ENCODE results near the gene HVCN1. TPM values are rescaled to one million over a fixed set of nuclear protein-coding genes. Genes with fewer than 3 reads are reported as not detected.

The HVCN1 gene
- total RNA-seq, 4 donors from 2014 or later: 4.4 to 6.9 (median 4.5) TPM

GRCh38 chr12:110638796-110639195 is 50.1 kb downstream of the HVCN1 start:
- H3K27ac ChIP-seq: no peak overlapping the region

GRCh38 chr12:110637869-110638441 is 51.0 kb downstream of the HVCN1 start:
- no peaks in the 10 kb centered on the region for H3K9me3 ChIP-seq
- peaks cover 3 to 5% of the 10 kb centered on the region in 2 donors for H3K36me3 ChIP-seq
- intact Hi-C loops (cut with DNase I): no loop called here
- no peak for DNase-seq
- no peaks in the 10 kb centered on the region for H3K27me3 ChIP-seq
- 70 to 87% methylated on average over 3 of the region's 3 CpGs for WGBS, 2 donors
- H3K4me3 ChIP-seq (replicated peaks in 1 of 3): no peak overlapping the region
- TF ChIP-seq POLR2A (IDR thresholded peaks at IDR 0.05) (no peak), CTCF (IDR thresholded peaks at IDR 0.05) (no peak)
- H3K4me1 ChIP-seq: no peaks in the 10 kb centered on the region
- no peak overlapping the region for H3K27ac ChIP-seq

More at GRCh38 chr12:110638796-110639195, 50.1 kb downstream of the HVCN1 start:
- Histone ChIP-seq H3K27me3 (no peaks in the 10 kb centered on the region), H3K36me3 (no peaks in the 10 kb centered on the region), H3K4me3 (replicated peaks in 1 of 3) (no peak overlapping the region), H3K4me1 (no peaks in the 10 kb centered on the region), H3K9me3 (no peaks in the 10 kb centered on the region)
- intact Hi-C loops (cut with DNase I): no loop called here
- 93 to 94% methylated on average over 5 of the region's 5 CpGs for WGBS, 2 donors
- no peak for DNase-seq
- TF ChIP-seq POLR2A (IDR thresholded peaks at IDR 0.05) (no peak), CTCF (IDR thresholded peaks at IDR 0.05) (no peak)

GRCh38 chr12:110636516-110636915 is 52.4 kb downstream of the HVCN1 start:
- 83 to 93% methylated on average over 5 of the region's 5 CpGs for WGBS, 2 donors
- no peak overlapping the region for H3K27ac ChIP-seq
- TF ChIP-seq CTCF (IDR thresholded peaks at IDR 0.05) (no peak), POLR2A (IDR thresholded peaks at IDR 0.05) (no peak)
- H3K27me3 ChIP-seq: no peaks in the 10 kb centered on the region
- no peak overlapping the region for H3K4me3 ChIP-seq (replicated peaks in 1 of 3)
- H3K9me3 ChIP-seq: no peaks in the 10 kb centered on the region
- no peaks in the 10 kb centered on the region for H3K4me1 ChIP-seq
- DNase-seq: no peak
- H3K36me3 ChIP-seq: peaks cover 4 to 9% of the 10 kb centered on the region in 2 donors
- intact Hi-C loops (cut with DNase I): no loop called here

GRCh38 chr12:110635055-110635454 is 53.9 kb downstream of the HVCN1 start:
- H3K4me3 ChIP-seq (replicated peaks in 1 of 3): no peak overlapping the region
- intact Hi-C loops (cut with DNase I): no loop called here
- no peaks in the 10 kb centered on the region for H3K9me3 ChIP-seq
- H3K27ac ChIP-seq: no peak overlapping the region
- no peak for DNase-seq
- no peak for TF ChIP-seq POLR2A (IDR thresholded peaks at IDR 0.05)
- no peak for TF ChIP-seq CTCF (IDR thresholded peaks at IDR 0.05)
- peaks cover 4 to 9% of the 10 kb centered on the region in 2 donors for H3K36me3 ChIP-seq
- H3K27me3 ChIP-seq: no peaks in the 10 kb centered on the region
- no peaks in the 10 kb centered on the region for H3K4me1 ChIP-seq

GRCh38 chr12:110627500-110628195 is 61.3 kb downstream of the HVCN1 start:
- TF ChIP-seq CTCF (IDR thresholded peaks at IDR 0.05) (no peak), POLR2A (IDR thresholded peaks at IDR 0.05) (no peak)
- Histone ChIP-seq H3K27me3 (no peaks in the 10 kb centered on the region), H3K9me3 (no peaks in the 10 kb centered on the region), H3K36me3 (peaks cover 0 to 14% of the 10 kb centered on the region in 2 donors), H3K4me1 (no peaks in the 10 kb centered on the region), H3K27ac (no peak overlapping the region), H3K4me3 (replicated peaks in 1 of 3) (no peak overlapping the region)
- DNase-seq: no peak
- WGBS, 2 donors: 90 to 92% methylated on average over 8 of the region's 8 CpGs
- intact Hi-C loops (cut with DNase I): no loop called here

Data from thyroid gland (tissue), 4 donors.